Central memory CD8-positive, alpha-beta T cell (primary cell): ENCODE measurements around the gene MOV10.

Experiments
- ATAC-seq: fragments of 150-1000 bp; cut with Tn5 transposase; replicated peaks from 2 replicates; pipeline ENCODE4 v1.10.0; 2022; ENCODE audit warnings: mild to moderate bottlenecking, moderate FRiP score, moderate number of reproducible peaks; ENCODE audit not compliant: poor library complexity, severe bottlenecking; ENCODE audit errors: extremely low read depth
- DNase-seq, 2 donors: peaks; one replicate each; pipeline ENCODE4 v3.0.0; 2021; ENCODE audit warnings: low spot score in 2 of 2
- H3K27ac Mint-ChIP-seq: one replicate; pipeline ENCODE4 v1.8.0; 2022; ENCODE audit warnings: low read depth, mild to moderate bottlenecking, moderate library complexity, mixed read lengths
- H3K27me3 Mint-ChIP-seq: one replicate; pipeline ENCODE4 v1.8.0; 2022; ENCODE audit warnings: mixed read lengths
- H3K36me3 Mint-ChIP-seq: one replicate; pipeline ENCODE4 v1.8.0; 2022; ENCODE audit warnings: mild to moderate bottlenecking, moderate library complexity, mixed read lengths; ENCODE audit not compliant: insufficient read depth
- H3K4me1 Mint-ChIP-seq: one replicate; pipeline ENCODE4 v1.8.0; 2022; ENCODE audit warnings: mixed read lengths
- H3K4me3 Mint-ChIP-seq: one replicate; pipeline ENCODE4 v1.8.0; 2022; ENCODE audit warnings: mild to moderate bottlenecking, moderate library complexity, mixed read lengths
- H3K9me3 Mint-ChIP-seq: one replicate; pipeline ENCODE4 v1.8.0; 2022; ENCODE audit warnings: mixed read lengths

The MOV10 gene

GRCh38 chr1:112694363-112694929, 20.0 kb downstream of the MOV10 start:
- Mint-ChIP-seq H3K27ac (no peak overlapping the region), H3K36me3 (peaks cover 35% of the 10 kb centered on the region), H3K4me1 (no peaks in the 10 kb centered on the region), H3K9me3 (no peaks in the 10 kb centered on the region), H3K4me3 (no peak overlapping the region), H3K27me3 (no peaks in the 10 kb centered on the region)
- no peak for ATAC-seq
- no peak for DNase-seq

- H3K36me3 Mint-ChIP-seq, result peaks cover 37% of the 10 kb centered on the region
- peaks cover 7% of the 10 kb centered on the region for H3K4me1 Mint-ChIP-seq
- no peak for DNase-seq
- no peak overlapping the region for H3K27ac Mint-ChIP-seq
- no peak overlapping the region for H3K4me3 Mint-ChIP-seq
- no peaks in the 10 kb centered on the region for H3K27me3 Mint-ChIP-seq
- H3K9me3 Mint-ChIP-seq, result no peaks in the 10 kb centered on the region
- no peak for ATAC-seq
Observed at GRCh38 chr1:112695276-112695675, 20.8 kb downstream of the MOV10 start.

- H3K27ac Mint-ChIP-seq, result no peak overlapping the region
- H3K4me3 Mint-ChIP-seq, result no peak overlapping the region
- DNase-seq (no peak), ATAC-seq (no peak)
- H3K4me1 Mint-ChIP-seq, result peaks cover 18% of the 10 kb centered on the region
- no peaks in the 10 kb centered on the region for H3K27me3 Mint-ChIP-seq
- H3K9me3 Mint-ChIP-seq, result no peaks in the 10 kb centered on the region
- H3K36me3 Mint-ChIP-seq, result peaks cover 30% of the 10 kb centered on the region
Observed at GRCh38 chr1:112696578-112697314, 22.3 kb downstream of the MOV10 start.

GRCh38 chr1:112697781-112698201, 23.3 kb downstream of the MOV10 start:
- ATAC-seq, result no peak
- H3K9me3 Mint-ChIP-seq, result no peaks in the 10 kb centered on the region
- H3K27me3 Mint-ChIP-seq, result no peaks in the 10 kb centered on the region
- H3K4me1 Mint-ChIP-seq, result peaks cover 29% of the 10 kb centered on the region
- no peak overlapping the region for H3K27ac Mint-ChIP-seq
- H3K4me3 Mint-ChIP-seq, result no peak overlapping the region
- DNase-seq, result no peak
- H3K36me3 Mint-ChIP-seq, result peaks cover 32% of the 10 kb centered on the region

GRCh38 chr1:112698366-112699310, 24.2 kb downstream of the MOV10 start:
- H3K4me3 Mint-ChIP-seq, result no peak overlapping the region
- peaks cover 36% of the 10 kb centered on the region for H3K4me1 Mint-ChIP-seq
- H3K27me3 Mint-ChIP-seq, result no peaks in the 10 kb centered on the region
- DNase-seq (no peak), ATAC-seq (no peak)
- H3K27ac Mint-ChIP-seq, result no peak overlapping the region
- no peaks in the 10 kb centered on the region for H3K9me3 Mint-ChIP-seq
- peaks cover 29% of the 10 kb centered on the region for H3K36me3 Mint-ChIP-seq

- ATAC-seq (no peak), DNase-seq (no peak)
- Mint-ChIP-seq H3K27me3 (no peaks in the 10 kb centered on the region), H3K27ac (no peak overlapping the region), H3K36me3 (peaks cover 31% of the 10 kb centered on the region), H3K9me3 (no peaks in the 10 kb centered on the region), H3K4me3 (no peak overlapping the region), H3K4me1 (peaks cover 45% of the 10 kb centered on the region)
Observed at GRCh38 chr1:112699425-112700144, 25.1 kb downstream of the MOV10 start.

- no peaks in the 10 kb centered on the region for H3K9me3 Mint-ChIP-seq
- DNase-seq (peak; percentile 53), ATAC-seq (no peak)
- H3K36me3 Mint-ChIP-seq, result peaks cover 29% of the 10 kb centered on the region
- peaks cover 55% of the 10 kb centered on the region for H3K4me1 Mint-ChIP-seq
- H3K27ac Mint-ChIP-seq, result peak overlapping the region; percentile 79
- H3K27me3 Mint-ChIP-seq, result no peaks in the 10 kb centered on the region
- H3K4me3 Mint-ChIP-seq, result no peak overlapping the region
Observed at GRCh38 chr1:112700290-112701226, 26.1 kb downstream of the MOV10 start.

GRCh38 chr1:112701227-112702066, 27.0 kb downstream of the MOV10 start:
- ATAC-seq (no peak), DNase-seq (no peak)
- H3K27me3 Mint-ChIP-seq, result no peaks in the 10 kb centered on the region
- H3K27ac Mint-ChIP-seq, result peak overlapping the region; percentile 79
- H3K9me3 Mint-ChIP-seq, result no peaks in the 10 kb centered on the region
- H3K36me3 Mint-ChIP-seq, result peaks cover 35% of the 10 kb centered on the region
- peaks cover 64% of the 10 kb centered on the region for H3K4me1 Mint-ChIP-seq
- no peak overlapping the region for H3K4me3 Mint-ChIP-seq

- Mint-ChIP-seq H3K27ac (peak overlapping the region; percentile 79), H3K9me3 (no peaks in the 10 kb centered on the region)
- no peak for ATAC-seq
Observed at GRCh38 chr1:112702067-112702395, 27.6 kb downstream of the MOV10 start.

GRCh38 chr1:112702420-112703261, 28.2 kb downstream of the MOV10 start:
- no peak overlapping the region for H3K4me3 Mint-ChIP-seq
- H3K27ac Mint-ChIP-seq, result peak overlapping the region; percentile 79
- ATAC-seq, result no peak

More at GRCh38 chr1:112702067-112702395, 27.6 kb downstream of the MOV10 start:
- peaks cover 66% of the 10 kb centered on the region for H3K4me1 Mint-ChIP-seq
- no peak for DNase-seq
- H3K4me3 Mint-ChIP-seq, result no peak overlapping the region
- H3K36me3 Mint-ChIP-seq, result peaks cover 36% of the 10 kb centered on the region
- no peaks in the 10 kb centered on the region for H3K27me3 Mint-ChIP-seq

More at GRCh38 chr1:112702420-112703261, 28.2 kb downstream of the MOV10 start:
- Mint-ChIP-seq H3K4me1 (peaks cover 70% of the 10 kb centered on the region), H3K27me3 (no peaks in the 10 kb centered on the region), H3K36me3 (peaks cover 33% of the 10 kb centered on the region), H3K9me3 (no peaks in the 10 kb centered on the region)
- DNase-seq, result no peak
